Fibroblast of mammary gland (primary cell): Measurements from ENCODE around the gene IL1RAPL1.

Source experiments
- DNase-seq: peaks from one replicate; pipeline ENCODE4 v3.0.0-alpha.2; 2010; ENCODE audit warnings: low read depth
- H3K4me3 ChIP-seq: 2 replicates; pipeline ENCODE4 v1.5.1; 2011; ENCODE audit warnings: low read depth, mild to moderate bottlenecking, low read length, moderate library complexity; ENCODE audit not compliant: control insufficient read depth
- CTCF ChIP-seq: conservative IDR thresholded peaks from 2 replicates; pipeline ENCODE4 v1.5.1; 2011; ENCODE audit warnings: low read depth, low read length, inconsistent platforms; ENCODE audit not compliant: control insufficient read depth, insufficient read depth

Gene IL1RAPL1

GRCh38 chrX:29225670-29226069 is 638.4 kb downstream of the IL1RAPL1 start:
- no peak for DNase-seq
- TF ChIP-seq CTCF: no peak
- H3K4me3 ChIP-seq: no peak overlapping the region

GRCh38 chrX:29229802-29230201 is 642.6 kb downstream of the IL1RAPL1 start:
- TF ChIP-seq CTCF: no peak
- no peak overlapping the region for H3K4me3 ChIP-seq
- DNase-seq: peak; percentile 31

GRCh38 chrX:29231800-29232199 is 644.6 kb downstream of the IL1RAPL1 start:
- H3K4me3 ChIP-seq: no peak overlapping the region
- DNase-seq: peak; percentile 8
- peak; percentile 29 for TF ChIP-seq CTCF

GRCh38 chrX:29233592-29234183 is 646.4 kb downstream of the IL1RAPL1 start:
- no peak for DNase-seq
- H3K4me3 ChIP-seq: no peak overlapping the region
- no peak for TF ChIP-seq CTCF

- DNase-seq: no peak
- no peak overlapping the region for H3K4me3 ChIP-seq
- TF ChIP-seq CTCF: no peak
These were observed 650.7 kb downstream of the IL1RAPL1 start for GRCh38 chrX:29237972-29238371.

GRCh38 chrX:29241809-29242208 is 654.6 kb downstream of the IL1RAPL1 start:
- no peak overlapping the region for H3K4me3 ChIP-seq
- TF ChIP-seq CTCF: no peak
- no peak for DNase-seq

- no peak for DNase-seq
- TF ChIP-seq CTCF: no peak
- no peak overlapping the region for H3K4me3 ChIP-seq
These were observed 655.6 kb downstream of the IL1RAPL1 start for GRCh38 chrX:29242856-29243255.
